Subcutaneous adipose tissue (tissue), 4 donors: ENCODE data around the gene NFILZ. TPM values are rescaled to one million over a fixed set of nuclear protein-coding genes. Genes with fewer than 3 reads are reported as not detected.

ENCODE experiments used
- CTCF ChIP-seq: fragments of 450-650 bp; IDR thresholded peaks from one replicate; pipeline ENCODE4 v1.5.1; 2016; ENCODE audit warnings: low read depth, mild to moderate bottlenecking, control low read depth, antibody characterized with exemption, moderate library complexity
- total RNA-seq, 4 donors: library from RNA; depleted of rRNA; stranded (reverse); fragments of >200 nt; gene quantifications; one replicate each; pipeline ENCODE4 v1.1.0, GENCODE V29; 2016

The NFILZ gene
- total RNA-seq, 4 donors from 2014 or later: not detected

- TF ChIP-seq CTCF: no peak
These were observed 11.7 kb upstream of the NFILZ start for GRCh38 chr19:8618751-8619150.

GRCh38 chr19:8626842-8627241, 3.6 kb upstream of the NFILZ start:
- no peak for TF ChIP-seq CTCF

- no peak for TF ChIP-seq CTCF
These were observed 1.2 kb upstream of the NFILZ start for GRCh38 chr19:8629184-8629583.

GRCh38 chr19:8630796-8631424, 477 bp downstream of the NFILZ start:
- TF ChIP-seq CTCF: no peak

- TF ChIP-seq CTCF: no peak
These were observed 989 bp downstream of the NFILZ start for GRCh38 chr19:8631425-8631819.

GRCh38 chr19:8635422-8635821, 5.0 kb downstream of the NFILZ start:
- TF ChIP-seq CTCF: no peak

GRCh38 chr19:8638078-8638619, 7.7 kb downstream of the NFILZ start:
- no peak for TF ChIP-seq CTCF
